Neural cell (in vitro differentiated cells): Measurements from ENCODE around the gene BGN. TPM values are rescaled to one million over a fixed set of nuclear protein-coding genes. Genes with fewer than 3 reads are reported as not detected.

ENCODE experiments used
- H2AFZ ChIP-seq: fragments of 200-600, 300-800 bp; sonication (generic), shearing (Covaris generic); 2 replicates; pipeline ENCODE4 v1.6.0; 2014; ENCODE audit warnings: low read depth, mild to moderate bottlenecking, antibody characterized with exemption, low read length, moderate library complexity
- H3F3A ChIP-seq: fragments of 200-600 bp; shearing (Covaris generic); 2 replicates; pipeline ENCODE4 v1.6.1; 2016; ENCODE audit warnings: mild to moderate bottlenecking, moderate library complexity, mixed read lengths, antibody characterized with exemption, low read length; ENCODE audit not compliant: insufficient read depth, poor library complexity, severe bottlenecking
- H3K27ac ChIP-seq: fragments of 200-600, 300-800 bp; sonication (generic), shearing (Covaris generic); 2 replicates; pipeline ENCODE4 v1.5.1; 2014; ENCODE audit warnings: mild to moderate bottlenecking, low read length, moderate library complexity
- H3K27me3 ChIP-seq: fragments of 300-800, 200-600 bp; sonication (generic), shearing (Covaris generic); 2 replicates; pipeline ENCODE4 v1.6.0; 2014; ENCODE audit warnings: mild to moderate bottlenecking, low read depth, low read length, moderate library complexity; ENCODE audit not compliant: insufficient read depth
- H3K36me3 ChIP-seq: fragments of 300-800, 200-600 bp; sonication (generic), shearing (Covaris generic); 2 replicates; pipeline ENCODE4 v1.5.1; 2014; ENCODE audit warnings: mild to moderate bottlenecking, antibody characterized with exemption, low read length, moderate library complexity; ENCODE audit not compliant: insufficient read depth
- H3K4me2 ChIP-seq: fragments of 300-800, 200-600 bp; sonication (generic), shearing (Covaris generic); 2 replicates; pipeline ENCODE4 v1.6.0; 2014; ENCODE audit warnings: mild to moderate bottlenecking, low read length
- H3K4me3 ChIP-seq: fragments of 300-800, 200-600 bp; sonication (generic), shearing (Covaris generic); 2 replicates; pipeline ENCODE4 v1.5.1; 2014; ENCODE audit warnings: mild to moderate bottlenecking, low read length, moderate library complexity
- H3K79me2 ChIP-seq: fragments of 200-600 bp; shearing (Covaris generic); replicated peaks from 2 replicates; pipeline ENCODE4 v1.6.0; 2014; ENCODE audit warnings: mild to moderate bottlenecking, low read length, moderate library complexity; ENCODE audit not compliant: insufficient read depth
- H3K9ac ChIP-seq: fragments of 300-800, 200-600 bp; sonication (generic), shearing (Covaris generic); 2 replicates; pipeline ENCODE4 v1.6.1; 2016; ENCODE audit warnings: mild to moderate bottlenecking, low read length, mixed read lengths
- H3K9me2 ChIP-seq: fragments of 200-600 bp; shearing (Covaris generic); 2 replicates; pipeline ENCODE4 v1.6.1; 2016; ENCODE audit warnings: mild to moderate bottlenecking, low read length, mixed read lengths; ENCODE audit not compliant: insufficient read depth
- H3K9me3 ChIP-seq: fragments of 200-600, 300-800 bp; sonication (generic), shearing (Covaris generic); 2 replicates; pipeline ENCODE4 v1.6.1; 2016; ENCODE audit warnings: mild to moderate bottlenecking, mixed run types, low read length, moderate library complexity, mixed read lengths
- H4K20me1 ChIP-seq: fragments of 200-600 bp; shearing (Covaris generic); 2 replicates; pipeline ENCODE4 v1.6.1; 2016; ENCODE audit warnings: mild to moderate bottlenecking, mixed run types; ENCODE audit not compliant: insufficient read depth
- CTCF ChIP-seq: fragments of 450-650 bp; IDR thresholded peaks from 2 replicates; pipeline ENCODE4 v1.5.1; 2014; ENCODE audit warnings: antibody characterized with exemption, mild to moderate bottlenecking, moderate library complexity; ENCODE audit not compliant: poor library complexity, severe bottlenecking
- EP300 ChIP-seq: fragments of 450-650 bp; conservative IDR thresholded peaks from 2 replicates; pipeline ENCODE4 v1.6.1; 2014; ENCODE audit warnings: antibody characterized with exemption, mild to moderate bottlenecking, moderate library complexity; ENCODE audit not compliant: poor library complexity, severe bottlenecking
- EZH2 ChIP-seq: fragments of 200-600, 300-800 bp; shearing (Covaris generic), sonication (generic); IDR thresholded peaks from 2 replicates; pipeline ENCODE4 v1.6.1; 2014; ENCODE audit warnings: antibody characterized with exemption, low read length, borderline replicate concordance, mild to moderate bottlenecking; ENCODE audit not compliant: insufficient read depth, poor library complexity, severe bottlenecking
- MXI1 ChIP-seq: fragments of 450-650 bp; conservative IDR thresholded peaks from 2 replicates; pipeline ENCODE4 v1.6.1; 2014; ENCODE audit warnings: antibody characterized with exemption, mild to moderate bottlenecking; ENCODE audit not compliant: poor library complexity, severe bottlenecking
- POLR2AphosphoS5 ChIP-seq: IDR thresholded peaks from 2 replicates; pipeline ENCODE4 v1.6.1; 2012
- RAD21 ChIP-seq: fragments of 450-650 bp; conservative IDR thresholded peaks from 2 replicates; pipeline ENCODE4 v1.6.1; 2014; ENCODE audit warnings: antibody characterized with exemption, mild to moderate bottlenecking, moderate library complexity
- REST ChIP-seq: IDR thresholded peaks from 2 replicates; pipeline ENCODE4 v1.6.1; 2012; ENCODE audit warnings: borderline replicate concordance
- SMC3 ChIP-seq: fragments of 450-650 bp; conservative IDR thresholded peaks from 2 replicates; pipeline ENCODE4 v1.6.1; 2014; ENCODE audit warnings: antibody characterized with exemption, mild to moderate bottlenecking, moderate library complexity; ENCODE audit not compliant: poor library complexity
- TAF1 ChIP-seq: IDR thresholded peaks from 2 replicates; pipeline ENCODE4 v1.6.1; 2012; ENCODE audit warnings: low read depth
- polyA plus RNA-seq: library from polyadenylated mRNA; depleted of rRNA; stranded (reverse); fragments of >200 nt; gene quantifications from 2 replicates; pipeline ENCODE4 v1.2.3, GENCODE V29; 2014

BGN gene
- polyA plus RNA-seq, 1 donor from 2014 or later: not detected

GRCh38 chrX:153511784-153512500 lies 17.2 kb downstream of the BGN start:
- H3K9me2 ChIP-seq: no peaks in the 10 kb centered on the region
- H4K20me1 ChIP-seq: no peaks in the 10 kb centered on the region
- H2AFZ ChIP-seq: no peak overlapping the region
- no peak overlapping the region for H3K9ac ChIP-seq
- no peak overlapping the region for H3K4me3 ChIP-seq
- TF ChIP-seq POLR2AphosphoS5: no peak
- TF ChIP-seq CTCF: no peak
- no peak for TF ChIP-seq MXI1
- TF ChIP-seq EP300: no peak
- no peak for TF ChIP-seq TAF1
- no peak for TF ChIP-seq RAD21
- no peak for TF ChIP-seq REST
- no peak for TF ChIP-seq SMC3
- no peak for TF ChIP-seq EZH2
- no peaks in the 10 kb centered on the region for H3K36me3 ChIP-seq
- no peaks in the 10 kb centered on the region for H3K79me2 ChIP-seq
- H3K9me3 ChIP-seq: no peaks in the 10 kb centered on the region
- no peak overlapping the region for H3K4me2 ChIP-seq
- peaks cover 2% of the 10 kb centered on the region for H3K27me3 ChIP-seq
- no peak overlapping the region for H3K27ac ChIP-seq
- no peaks in the 10 kb centered on the region for H3F3A ChIP-seq

- TF ChIP-seq EZH2 (no peak), TAF1 (no peak), REST (no peak), SMC3 (no peak), EP300 (no peak), MXI1 (no peak), POLR2AphosphoS5 (no peak), CTCF (no peak), RAD21 (no peak)
- H3K9me2 ChIP-seq: no peaks in the 10 kb centered on the region
- H3K4me2 ChIP-seq: no peak overlapping the region
- H3K36me3 ChIP-seq: no peaks in the 10 kb centered on the region
- H2AFZ ChIP-seq: no peak overlapping the region
- no peaks in the 10 kb centered on the region for H3K79me2 ChIP-seq
- no peaks in the 10 kb centered on the region for H4K20me1 ChIP-seq
- no peaks in the 10 kb centered on the region for H3K9me3 ChIP-seq
- H3K4me3 ChIP-seq: no peak overlapping the region
- H3K9ac ChIP-seq: no peak overlapping the region
- no peak overlapping the region for H3K27ac ChIP-seq
- peaks cover 2% of the 10 kb centered on the region for H3K27me3 ChIP-seq
- no peaks in the 10 kb centered on the region for H3F3A ChIP-seq
Observed at GRCh38 chrX:153512501-153512893, 17.7 kb downstream of the BGN start.
